ENCODE data around the gene EME1. TPM values are rescaled to one million over a fixed set of nuclear protein-coding genes. Genes with fewer than 3 reads are reported as not detected.
A peak's percentile ranks its signal among the peaks of the same experiment; 100 is the strongest.

The EME1 gene
- total and polyA plus RNA-seq, 2 of the 13 experiments (the other 11 are each of a cell fraction or from before 2014, with no cell fraction given): 20.7 to 24.6 TPM

DNA sequence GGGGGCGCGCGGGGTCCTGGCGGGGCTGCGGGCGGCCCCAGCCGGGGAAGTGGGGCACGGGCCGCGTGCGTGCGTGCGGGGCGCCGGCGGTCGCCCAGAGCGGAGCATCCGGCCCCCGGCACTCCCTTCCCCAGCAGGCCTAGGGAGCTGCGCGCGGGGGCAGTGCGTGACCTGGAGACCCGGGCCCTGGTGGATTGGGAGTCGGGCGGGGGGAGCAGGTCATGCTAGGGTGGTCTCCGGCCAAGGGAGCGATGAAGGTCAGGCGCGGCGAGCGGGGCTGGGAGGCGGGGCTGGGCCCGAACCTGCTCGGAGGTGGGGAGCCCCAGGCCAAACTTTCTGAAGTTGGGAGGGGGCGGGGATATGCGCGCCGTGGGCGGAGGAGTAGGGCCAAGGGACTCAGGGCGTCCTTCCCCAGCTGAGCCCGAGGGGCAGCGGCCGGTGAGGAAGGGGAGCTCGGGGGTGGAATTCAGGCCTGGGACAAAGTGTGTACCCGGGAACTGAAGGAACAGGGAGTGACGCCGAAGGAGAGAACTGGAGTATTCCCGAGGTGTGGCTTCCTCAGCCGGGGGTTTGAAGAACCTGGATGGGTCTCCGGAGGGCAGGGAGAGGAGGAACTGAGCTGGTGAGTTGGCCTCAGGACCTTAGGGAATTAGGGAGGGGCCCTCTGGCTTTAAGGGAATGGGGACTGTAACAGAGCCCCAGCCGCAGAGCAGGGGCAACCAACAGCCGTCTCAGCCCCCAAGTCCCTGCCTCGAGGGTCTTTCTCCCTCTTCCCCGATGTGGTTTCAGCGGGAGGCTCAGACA, 26.5 kb upstream of the EME1 start (continued):
- TF ChIP-seq TFE3 (CRISPR knock-in tag; IDR thresholded peaks at IDR 0.05) (no peak; the same call in 1 of the 2 replicates), CBFB (CRISPR knock-in tag; IDR thresholded peaks at IDR 0.05) (0 out of 2 replicates have a peak, but pooled peaks have one; percentile 27), MYC (CRISPR knock-in tag; IDR thresholded peaks at IDR 0.05; ENCODE audit: borderline replicate concordance) (peak; percentile 42), AHDC1 (CRISPR knock-in tag; IDR thresholded peaks at IDR 0.05; ENCODE audit: borderline replicate concordance) (0 out of 2 replicates have a peak, but pooled peaks have one; percentile 59), HES4 (CRISPR knock-in tag; IDR thresholded peaks at IDR 0.05; ENCODE audit: borderline replicate concordance) (peak; percentile 9; the same call in 1 of the 2 replicates), ZNF710 (CRISPR knock-in tag; IDR thresholded peaks at IDR 0.05; ENCODE audit: borderline replicate concordance) (peak; percentile 5; the same call in 1 of the 2 replicates), KDM2A (CRISPR knock-in tag; IDR thresholded peaks at IDR 0.05; ENCODE audit: borderline replicate concordance, low read depth) (peak; percentile 65), HIC2 (CRISPR knock-in tag; IDR thresholded peaks at IDR 0.05; ENCODE audit: low read depth) (no peak), UBTF (CRISPR knock-in tag; IDR thresholded peaks at IDR 0.05) (peak; percentile 55; the same call in 1 of the 2 replicates), PATZ1 (CRISPR knock-in tag; IDR thresholded peaks at IDR 0.05) (peak; percentile 58)
